Measurements from ENCODE around the gene SYTL3. TPM values are rescaled to one million over a fixed set of nuclear protein-coding genes. Genes with fewer than 3 reads are reported as not detected.

Gene SYTL3
- polyA plus RNA-seq, 1 experiment, result 1.7 TPM

DNA sequence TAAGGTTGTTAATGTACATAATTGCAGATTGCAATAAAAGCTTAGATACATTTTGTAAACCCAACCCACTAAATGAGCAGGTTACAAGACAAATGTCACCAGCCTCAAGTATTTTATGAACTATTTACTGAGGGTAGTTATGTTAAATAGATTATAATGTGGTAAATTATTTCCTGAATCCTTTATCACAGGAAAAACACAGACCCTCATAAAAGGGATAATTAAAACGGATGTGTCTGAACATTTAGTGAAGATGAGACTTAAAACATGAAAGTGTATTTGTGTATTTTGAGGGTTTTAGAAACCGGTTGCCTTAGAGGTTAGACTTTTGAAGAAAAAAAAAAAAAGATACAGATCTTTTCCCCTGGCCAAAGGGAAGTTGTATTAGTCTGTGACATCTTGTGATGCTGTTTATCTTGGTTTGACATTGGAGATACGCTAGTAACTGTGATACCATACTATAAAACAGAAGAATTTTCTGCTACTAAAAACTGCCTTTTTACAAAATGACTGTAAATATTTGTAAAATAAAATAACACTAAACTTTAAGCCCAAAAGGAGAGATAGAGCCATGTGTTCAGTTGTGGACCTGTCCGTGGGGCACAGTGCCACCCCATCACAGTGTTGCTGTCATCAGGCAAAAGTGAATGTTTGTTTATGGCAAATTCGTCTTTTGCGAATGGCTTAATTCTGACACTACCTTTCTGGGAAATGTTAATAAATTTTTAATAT is 15.0 kb upstream of the SYTL3 start:
- H3K27me3 ChIP-seq (ENCODE audit: control insufficient read depth, insufficient read depth, low read length), result no peaks in the 10 kb centered on the region
- no peak for DNase-seq (ENCODE audit: low read depth)
- CTCF ChIA-PET, result interaction anchor here (0.8 to 1.1 kb wide), 2 partner anchors 30 kb away, joined by 3 to 4 read pairs; no protein-coding TSS in a partner anchor
- no peak overlapping the region for H3K4me3 ChIP-seq (ENCODE audit: low read depth, low read length)
- POLR2A ChIA-PET, result no interaction called here
- peaks cover 12% of the 10 kb centered on the region for H3K36me3 ChIP-seq (ENCODE audit: control insufficient read depth, insufficient read depth, low read length)
- TF ChIP-seq, protein P1, sequence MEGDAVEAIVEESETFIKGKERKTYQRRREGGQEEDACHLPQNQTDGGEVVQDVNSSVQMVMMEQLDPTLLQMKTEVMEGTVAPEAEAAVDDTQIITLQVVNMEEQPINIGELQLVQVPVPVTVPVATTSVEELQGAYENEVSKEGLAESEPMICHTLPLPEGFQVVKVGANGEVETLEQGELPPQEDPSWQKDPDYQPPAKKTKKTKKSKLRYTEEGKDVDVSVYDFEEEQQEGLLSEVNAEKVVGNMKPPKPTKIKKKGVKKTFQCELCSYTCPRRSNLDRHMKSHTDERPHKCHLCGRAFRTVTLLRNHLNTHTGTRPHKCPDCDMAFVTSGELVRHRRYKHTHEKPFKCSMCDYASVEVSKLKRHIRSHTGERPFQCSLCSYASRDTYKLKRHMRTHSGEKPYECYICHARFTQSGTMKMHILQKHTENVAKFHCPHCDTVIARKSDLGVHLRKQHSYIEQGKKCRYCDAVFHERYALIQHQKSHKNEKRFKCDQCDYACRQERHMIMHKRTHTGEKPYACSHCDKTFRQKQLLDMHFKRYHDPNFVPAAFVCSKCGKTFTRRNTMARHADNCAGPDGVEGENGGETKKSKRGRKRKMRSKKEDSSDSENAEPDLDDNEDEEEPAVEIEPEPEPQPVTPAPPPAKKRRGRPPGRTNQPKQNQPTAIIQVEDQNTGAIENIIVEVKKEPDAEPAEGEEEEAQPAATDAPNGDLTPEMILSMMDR (IDR thresholded peaks at IDR 0.05; ENCODE audit: insufficient read depth, low read depth, low read length), result no peak

DNA sequence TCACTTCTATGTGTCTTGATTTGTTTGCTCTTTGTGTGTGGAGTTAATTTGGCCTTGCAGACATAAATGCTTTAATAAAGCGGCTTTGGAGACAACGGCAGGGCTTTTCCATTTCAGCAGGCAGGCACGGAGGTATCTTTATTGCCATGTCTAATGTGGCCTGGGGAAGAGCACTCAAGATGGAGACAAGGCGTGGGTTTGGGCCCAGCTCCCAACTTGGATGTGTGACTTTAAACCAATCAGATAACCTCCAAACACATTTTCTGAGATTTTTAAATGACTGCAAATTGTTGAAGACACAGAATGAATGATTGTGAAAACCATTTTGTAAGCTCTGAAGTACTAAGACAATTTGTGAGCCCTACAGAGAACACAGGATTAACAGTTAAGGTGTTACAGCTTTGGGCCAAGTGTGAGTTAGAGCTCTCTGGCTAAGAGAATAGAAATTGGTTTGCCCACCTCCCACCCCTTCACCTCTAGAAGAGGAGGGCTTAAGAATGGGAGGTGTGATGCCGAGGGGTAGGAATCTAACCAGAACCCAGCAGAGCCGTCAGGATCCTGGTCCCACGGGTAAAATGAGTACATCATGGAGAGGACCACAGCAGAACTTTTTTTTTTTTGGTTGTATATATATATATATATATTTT is 14.3 kb upstream of the SYTL3 start:
- POLR2A ChIA-PET, result no interaction called here
- H3K36me3 ChIP-seq (ENCODE audit: control insufficient read depth, insufficient read depth, low read length), result peaks cover 14% of the 10 kb centered on the region
- CTCF ChIA-PET, result interaction anchor here (1.1 kb wide), 1 partner anchor 31 kb away, joined by 3 read pairs; no protein-coding TSS in a partner anchor

DNA sequence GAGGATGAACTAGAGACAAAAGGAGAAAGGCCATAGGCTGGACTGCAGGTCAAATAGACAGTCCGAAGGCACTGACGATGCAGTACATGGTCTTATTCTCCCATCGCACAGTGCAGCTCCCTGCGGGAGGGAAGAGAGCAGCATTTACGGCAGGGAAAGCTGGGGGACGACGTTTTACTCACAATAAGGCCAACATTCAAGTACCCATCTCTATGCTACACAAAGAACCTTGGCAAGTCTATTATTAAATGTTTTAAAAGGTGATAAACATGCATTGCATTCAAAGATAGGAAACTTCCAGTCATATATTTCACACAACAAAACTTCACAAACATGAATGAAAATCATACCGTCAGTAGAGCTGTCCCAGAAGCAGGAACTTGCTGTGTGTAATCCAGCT is 13.1 kb upstream of the SYTL3 start:
- DNase-seq (ENCODE audit: low read depth), result no peak
- Histone ChIP-seq H3K4me3 (ENCODE audit: low read depth, low read length) (no peak overlapping the region), H3K27me3 (ENCODE audit: control insufficient read depth, insufficient read depth, low read length) (no peaks in the 10 kb centered on the region), H3K36me3 (ENCODE audit: control insufficient read depth, insufficient read depth, low read length) (peaks cover 13% of the 10 kb centered on the region)
- TF ChIP-seq, protein P1 (IDR thresholded peaks at IDR 0.05; ENCODE audit: insufficient read depth, low read depth, low read length), result no peak
- ChIA-PET POLR2A (no interaction called here), CTCF (interaction anchor here (1.6 kb wide), 1 partner anchor 31 kb away, joined by 3 read pairs; no protein-coding TSS in a partner anchor)

More for the DNA sequence above, 14.3 kb upstream of the SYTL3 start:
- H3K4me3 ChIP-seq (ENCODE audit: low read depth, low read length), result no peak overlapping the region
- TF ChIP-seq, protein P1 (IDR thresholded peaks at IDR 0.05; ENCODE audit: insufficient read depth, low read depth, low read length), result no peak
- H3K27me3 ChIP-seq (ENCODE audit: control insufficient read depth, insufficient read depth, low read length), result no peaks in the 10 kb centered on the region
- DNase-seq (ENCODE audit: low read depth), result no peak

DNA sequence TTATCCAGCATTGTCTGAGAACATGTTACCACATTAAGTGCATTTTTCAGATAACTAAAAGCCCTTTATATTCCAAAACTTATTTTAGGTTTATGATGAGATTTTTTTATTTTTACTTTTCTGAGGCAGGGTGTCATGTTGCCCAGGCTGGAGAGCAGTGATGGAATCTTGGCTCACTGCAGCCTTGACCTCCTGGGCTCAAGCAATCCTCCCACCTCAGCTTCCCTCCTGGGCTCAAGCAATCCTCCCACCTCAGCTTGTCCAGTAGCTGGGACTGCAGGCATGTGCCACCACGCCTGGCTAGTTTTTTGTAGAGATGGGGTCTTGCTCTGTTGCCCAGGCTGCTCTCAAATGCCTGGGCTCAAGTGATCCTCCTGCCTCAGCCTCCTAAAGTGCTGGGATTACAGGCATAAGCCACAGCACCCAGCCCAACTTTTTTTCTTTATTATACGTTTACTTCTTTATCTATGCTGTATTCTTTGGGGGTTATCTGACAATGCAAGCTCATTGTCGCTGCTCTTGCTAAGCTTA is 11.5 kb upstream of the SYTL3 start:
- no peak overlapping the region for H3K4me3 ChIP-seq (ENCODE audit: low read depth, low read length)
- ChIA-PET POLR2A (interaction anchor here (0.7 kb wide), 1 partner anchor 10 kb away, joined by 3 read pairs; no protein-coding TSS in a partner anchor), CTCF (interaction anchor here (1.6 to 1.7 kb wide), 2 partner anchors 22 to 33 kb away, joined by 3 to 5 read pairs; no protein-coding TSS in a partner anchor)
- TF ChIP-seq, protein P1 (IDR thresholded peaks at IDR 0.05; ENCODE audit: insufficient read depth, low read depth, low read length), result no peak
- H3K36me3 ChIP-seq (ENCODE audit: control insufficient read depth, insufficient read depth, low read length), result peaks cover 10% of the 10 kb centered on the region
- no peak for DNase-seq (ENCODE audit: low read depth)
- no peaks in the 10 kb centered on the region for H3K27me3 ChIP-seq (ENCODE audit: control insufficient read depth, insufficient read depth, low read length)

DNA sequence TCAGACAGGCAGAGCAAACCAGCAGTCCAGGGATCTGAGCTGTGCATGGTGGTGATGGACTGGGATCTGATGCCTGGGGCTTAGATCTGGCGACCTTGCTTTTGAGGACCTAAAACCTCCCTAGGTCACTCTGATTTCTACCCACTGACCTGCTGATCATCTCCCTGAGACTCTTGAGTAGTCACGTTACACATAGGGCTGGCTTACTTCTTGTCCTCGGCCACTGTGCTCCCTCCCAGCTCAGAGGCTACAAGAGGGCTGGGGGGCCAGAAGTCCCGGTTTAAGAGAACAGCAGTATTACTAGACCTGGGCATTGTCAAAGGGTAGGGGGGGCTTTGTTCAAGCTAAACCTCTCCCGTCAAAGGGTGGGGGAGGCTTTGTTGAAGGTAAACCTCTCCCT is 10.8 kb upstream of the SYTL3 start:
- Histone ChIP-seq H3K27me3 (ENCODE audit: control insufficient read depth, insufficient read depth, low read length) (no peaks in the 10 kb centered on the region), H3K36me3 (ENCODE audit: control insufficient read depth, insufficient read depth, low read length) (peaks cover 10% of the 10 kb centered on the region), H3K4me3 (ENCODE audit: low read depth, low read length) (no peak overlapping the region)
- TF ChIP-seq, protein P1 (IDR thresholded peaks at IDR 0.05; ENCODE audit: insufficient read depth, low read depth, low read length), result no peak
- CTCF ChIA-PET, result interaction anchor here (1.7 kb wide), 1 partner anchor 21 kb away, joined by 5 read pairs; no protein-coding TSS in a partner anchor
- POLR2A ChIA-PET, result interaction anchor here (0.7 kb wide), 1 partner anchor 10 kb away, joined by 3 read pairs; no protein-coding TSS in a partner anchor
- DNase-seq (ENCODE audit: low read depth), result no peak
